WTC11 (cell line): ENCODE data around the gene ENOX2. TPM values are rescaled to one million over a fixed set of nuclear protein-coding genes. Genes with fewer than 3 reads are reported as not detected.
"Not testable (repeated sequence)": the region's sequence is repeated elsewhere in the genome, so short reads cannot be mapped to it uniquely, and the experiment has no call there.

ENCODE experiments used
- ATAC-seq: fragments of 200-7000 bp; cut with Tn5 transposase; 2 replicates; pipeline ENCODE4 v1.10.0; 2021; ENCODE audit warnings: mild to moderate bottlenecking, moderate library complexity
- CTCF ChIA-PET: fragments of 300-600 bp; sonication (Branson Sonifier 250); formaldehyde crosslinking; loops from one replicate; lab custom pipeline; 2021; ENCODE audit warnings: antibody characterized with exemption; lab: Charles Lee
- POLR2A ChIA-PET: fragments of 350-600 bp; sonication (Branson Sonifier 250); formaldehyde crosslinking; loops from one replicate; lab custom pipeline; 2021; ENCODE audit warnings: antibody characterized with exemption; lab: Charles Lee
- DNase-seq: peaks from one replicate; pipeline ENCODE4 v3.0.0; 2021; ENCODE audit warnings: low spot score
- H3K27ac Mint-ChIP-seq: 2 replicates; pipeline ENCODE4 v1.8.0; 2021; ENCODE audit warnings: mixed read lengths
- H3K27me3 Mint-ChIP-seq: 2 replicates; pipeline ENCODE4 v1.8.0; 2021; ENCODE audit warnings: low read depth, mild to moderate bottlenecking, moderate library complexity, mixed read lengths
- H3K36me3 Mint-ChIP-seq: 2 replicates; pipeline ENCODE4 v1.8.0; 2021; ENCODE audit warnings: mixed read lengths
- H3K4me1 Mint-ChIP-seq: 2 replicates; pipeline ENCODE4 v1.8.0; 2022; ENCODE audit warnings: mixed read lengths
- H3K4me3 Mint-ChIP-seq: 2 replicates; pipeline ENCODE4 v1.8.0; 2021; ENCODE audit warnings: mild to moderate bottlenecking, moderate library complexity, mixed read lengths
- H3K9me3 Mint-ChIP-seq: 2 replicates; pipeline ENCODE4 v1.8.0; 2021; ENCODE audit warnings: mixed read lengths
- AFF4 ChIP-seq: sonication (generic); formaldehyde crosslinking; IDR thresholded peaks from 2 replicates; pipeline ENCODE4 v1.8.1; 2023; ENCODE audit warnings: mild to moderate bottlenecking, missing genetic modification reagents, borderline replicate concordance
- CREM ChIP-seq: sonication (generic); formaldehyde crosslinking; IDR thresholded peaks from 2 replicates; pipeline ENCODE4 v1.8.1; 2022; ENCODE audit warnings: mild to moderate bottlenecking, missing genetic modification reagents, moderate library complexity
- E2F1 ChIP-seq: sonication (generic); formaldehyde crosslinking; IDR thresholded peaks from 2 replicates; pipeline ENCODE4 v1.8.0; 2022; ENCODE audit warnings: mild to moderate bottlenecking, missing genetic modification reagents
- ESRRA ChIP-seq: sonication (generic); formaldehyde crosslinking; IDR thresholded peaks from 2 replicates; pipeline ENCODE4 v1.8.1; 2022; ENCODE audit warnings: mild to moderate bottlenecking, missing genetic modification reagents, borderline replicate concordance
- FOXJ3 ChIP-seq: sonication (generic); formaldehyde crosslinking; IDR thresholded peaks from 2 replicates; pipeline ENCODE4 v1.9.0; 2021; ENCODE audit warnings: missing genetic modification reagents, mild to moderate bottlenecking, borderline replicate concordance
- JAZF1 ChIP-seq: fragments of 250-450 bp; sonication (Bioruptor Pico); IDR thresholded peaks from 2 replicates; pipeline ENCODE4 v1.9.0; 2021; ENCODE audit warnings: moderate library complexity, mild to moderate bottlenecking, inconsistent platforms
- MYBL2 ChIP-seq: sonication (generic); formaldehyde crosslinking; IDR thresholded peaks from 2 replicates; pipeline ENCODE4 v1.8.1; 2023; ENCODE audit warnings: mild to moderate bottlenecking, moderate library complexity, missing genetic modification reagents
- TCF7 ChIP-seq: sonication (generic); formaldehyde crosslinking; IDR thresholded peaks from 2 replicates; pipeline ENCODE4 v1.8.0; 2022; ENCODE audit warnings: mild to moderate bottlenecking, low read depth, missing genetic modification reagents, moderate library complexity
- TEAD4 ChIP-seq: sonication (generic); formaldehyde crosslinking; IDR thresholded peaks from 2 replicates; pipeline ENCODE4 v1.8.0; 2022; ENCODE audit warnings: mild to moderate bottlenecking, missing genetic modification reagents
- ZBTB21 ChIP-seq: sonication (generic); formaldehyde crosslinking; IDR thresholded peaks from 2 replicates; pipeline ENCODE4 v1.8.1; 2023; ENCODE audit warnings: mild to moderate bottlenecking, missing genetic modification reagents, borderline replicate concordance
- ZMAT4 ChIP-seq: fragments of 250-450 bp; sonication (Bioruptor Pico); IDR thresholded peaks from 2 replicates; pipeline ENCODE4 v1.9.0; 2021; ENCODE audit warnings: mild to moderate bottlenecking
- ZNF281 ChIP-seq: sonication (generic); formaldehyde crosslinking; IDR thresholded peaks from 2 replicates; pipeline ENCODE4 v1.8.0; 2023; ENCODE audit warnings: mild to moderate bottlenecking, missing genetic modification reagents
- ZNF423 ChIP-seq: fragments of 250-450 bp; sonication (Bioruptor Pico); IDR thresholded peaks from 2 replicates; pipeline ENCODE4 v2.1.2; 2022; ENCODE audit warnings: mild to moderate bottlenecking, moderate library complexity
- ZSCAN18 ChIP-seq: fragments of 250-450 bp; sonication (Bioruptor Pico); IDR thresholded peaks from 2 replicates; pipeline ENCODE4 v2.1.2; 2022; ENCODE audit warnings: mild to moderate bottlenecking, moderate library complexity
- total RNA-seq: library from RNA; stranded (reverse); gene quantifications from 3 replicates; pipeline ENCODE4 v1.2.3, GENCODE V29; 2021

ENOX2 gene
- total RNA-seq, 1 experiment from 2014 or later, result 13.8 TPM

GRCh38 chrX:130944230-130944629 lies 41.2 kb upstream of the ENOX2 start (continued):
- TF ChIP-seq ZNF281 (no peak), TCF7 (CRISPR knock-in tag) (no peak), ESRRA (CRISPR knock-in tag) (no peak)
- TF ChIP-seq, all 79 proteins: peak for 0

GRCh38 chrX:130937101-130937500 lies 34.1 kb upstream of the ENOX2 start:
- Mint-ChIP-seq H3K27me3 (no peaks in the 10 kb centered on the region), H3K4me3 (no peak overlapping the region), H3K9me3 (no peaks in the 10 kb centered on the region), H3K36me3 (no peaks in the 10 kb centered on the region), H3K27ac (no peak overlapping the region), H3K4me1 (no peaks in the 10 kb centered on the region)
- ATAC-seq, result no peak
- CTCF ChIA-PET, result interaction anchor here (1.4 kb wide), 1 partner anchor 397 kb away, joined by 3 read pairs; no protein-coding TSS in a partner anchor
- no peak for DNase-seq
- TF ChIP-seq E2F1 (CRISPR knock-in tag), result no peak
- no peak for TF ChIP-seq JAZF1 (CRISPR knock-in tag)
- POLR2A ChIA-PET, result no interaction called here

- no peaks in the 10 kb centered on the region for H3K36me3 Mint-ChIP-seq
- TF ChIP-seq ZSCAN18 (CRISPR knock-in tag), result no peak
- TF ChIP-seq AFF4 (CRISPR knock-in tag), result no peak
- TF ChIP-seq ZBTB21, result no peak
- TF ChIP-seq JAZF1 (CRISPR knock-in tag), result no peak
- TF ChIP-seq ESRRA (CRISPR knock-in tag), result no peak
- no peak for TF ChIP-seq CREM (CRISPR knock-in tag)
- TF ChIP-seq FOXJ3, result no peak
- TF ChIP-seq ZNF423 (CRISPR knock-in tag), result no peak
- no peak for TF ChIP-seq MYBL2
- no peak for TF ChIP-seq TEAD4 (CRISPR knock-in tag)
- TF ChIP-seq ZMAT4 (CRISPR knock-in tag), result no peak
- no peak overlapping the region for H3K27ac Mint-ChIP-seq
- no peaks in the 10 kb centered on the region for H3K27me3 Mint-ChIP-seq
- ATAC-seq (no peak), DNase-seq (no peak)
- POLR2A ChIA-PET, result no interaction called here
- no peaks in the 10 kb centered on the region for H3K9me3 Mint-ChIP-seq
- CTCF ChIA-PET, result no interaction called here
- no peaks in the 10 kb centered on the region for H3K4me1 Mint-ChIP-seq
- H3K4me3 Mint-ChIP-seq, result no peak overlapping the region
Observed at GRCh38 chrX:130933358-130933757, 30.3 kb upstream of the ENOX2 start.

GRCh38 chrX:130920405-130920804 lies 17.4 kb upstream of the ENOX2 start:
- CTCF ChIA-PET, H3K27me3 Mint-ChIP-seq: not testable (repeated sequence)

GRCh38 chrX:130919676-130920075 lies 16.7 kb upstream of the ENOX2 start:
- peak; percentile 10 for DNase-seq
- POLR2A ChIA-PET, H3K4me1 Mint-ChIP-seq, H3K27ac Mint-ChIP-seq, CTCF ChIA-PET, H3K36me3 Mint-ChIP-seq, H3K27me3 Mint-ChIP-seq, ATAC-seq, H3K4me3 Mint-ChIP-seq: not testable (repeated sequence)
- H3K9me3 Mint-ChIP-seq, result peaks cover 13% of the 10 kb centered on the region

More at GRCh38 chrX:130920405-130920804, 17.4 kb upstream of the ENOX2 start:
- POLR2A ChIA-PET, H3K4me3 Mint-ChIP-seq, H3K4me1 Mint-ChIP-seq, DNase-seq, ATAC-seq, H3K36me3 Mint-ChIP-seq, H3K27ac Mint-ChIP-seq: not testable (repeated sequence)
- peaks cover 13% of the 10 kb centered on the region for H3K9me3 Mint-ChIP-seq

- peaks cover 13% of the 10 kb centered on the region for H3K9me3 Mint-ChIP-seq
- DNase-seq, H3K36me3 Mint-ChIP-seq, ATAC-seq, CTCF ChIA-PET, H3K4me1 Mint-ChIP-seq, H3K4me3 Mint-ChIP-seq, H3K27ac Mint-ChIP-seq, POLR2A ChIA-PET, H3K27me3 Mint-ChIP-seq: not testable (repeated sequence)
Observed at GRCh38 chrX:130918498-130918897, 15.5 kb upstream of the ENOX2 start.
